GM18861 (cell line): ENCODE data around the gene THOC6.

Experiments used
- ATAC-seq: cut with Tn5 transposase; IDR thresholded peaks from one replicate; pipeline ENCODE4 v1.9.1; 2021; ENCODE audit not compliant: unreplicated experiment

THOC6 gene

DNA sequence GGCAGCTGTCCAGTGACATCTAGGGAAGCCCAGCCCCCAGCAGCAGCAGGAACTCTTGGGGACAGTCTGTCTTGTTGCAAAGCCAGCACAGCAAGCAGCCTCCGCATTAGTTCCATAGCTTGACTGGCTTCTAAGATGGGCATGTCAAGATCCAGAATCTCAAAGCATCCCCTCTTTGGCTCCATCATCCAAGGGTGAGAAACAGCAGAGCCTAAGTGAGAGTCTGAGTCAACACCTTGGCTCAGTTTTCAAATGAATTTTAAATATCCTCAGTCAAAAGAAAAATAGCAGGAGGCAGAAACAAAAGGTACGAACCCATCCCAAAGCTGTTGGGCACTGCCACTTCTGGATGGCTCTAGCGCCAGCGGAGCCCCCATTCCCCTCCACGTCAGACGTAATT lies 8.9 kb upstream of the THOC6 start:
- no peak for ATAC-seq

DNA sequence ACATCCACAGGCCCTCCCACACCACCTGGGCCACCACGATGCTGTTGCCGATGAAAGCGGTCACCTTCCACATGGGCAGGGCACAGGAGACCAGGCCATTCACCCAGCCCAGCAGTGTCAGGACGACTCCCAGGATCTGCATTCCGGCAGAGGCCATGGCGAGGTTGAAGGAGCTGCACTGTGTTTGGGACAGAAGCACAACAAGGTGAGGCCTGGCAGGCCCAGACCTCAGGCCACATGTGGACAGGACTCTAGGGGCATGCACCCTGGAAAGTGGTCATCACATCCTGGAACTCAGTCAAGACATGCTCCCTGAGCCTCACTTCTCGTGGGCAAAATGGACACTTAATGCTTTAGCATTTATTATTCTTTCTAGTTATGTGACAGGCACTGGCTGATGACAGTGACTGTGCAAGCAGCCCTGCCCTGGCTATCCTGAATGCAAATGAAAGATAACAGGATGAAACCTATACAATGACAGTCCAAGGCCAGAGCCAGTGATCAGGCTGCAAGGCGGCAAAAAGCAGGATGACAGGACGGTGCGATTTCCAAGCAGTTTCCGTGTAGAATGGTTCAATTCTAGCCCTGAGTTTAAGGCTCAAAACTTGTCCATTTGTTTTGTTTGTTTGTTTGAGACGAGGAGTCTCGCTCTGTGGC lies 7.8 kb upstream of the THOC6 start:
- ATAC-seq, result no peak

DNA sequence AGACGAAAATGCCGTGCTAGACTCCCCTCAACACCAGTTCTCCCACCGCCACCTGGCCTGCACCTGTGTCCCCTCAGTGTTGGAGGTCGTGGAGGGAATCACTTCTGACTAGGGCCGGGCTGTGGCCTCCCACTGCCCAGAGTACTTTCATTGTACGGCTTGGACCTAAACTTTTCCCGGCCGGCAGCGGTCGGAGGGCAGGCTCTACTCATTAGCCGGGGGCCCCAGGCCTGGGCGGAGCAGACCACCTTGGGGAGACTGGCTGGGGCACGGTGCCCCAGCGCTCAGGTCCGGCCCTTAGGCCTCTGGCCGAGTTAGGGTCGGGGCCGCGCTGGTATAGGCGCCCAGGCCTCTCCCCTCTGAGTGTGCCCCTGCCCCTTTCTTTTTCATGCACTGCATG lies 6.5 kb upstream of the THOC6 start:
- ATAC-seq, result no peak

DNA sequence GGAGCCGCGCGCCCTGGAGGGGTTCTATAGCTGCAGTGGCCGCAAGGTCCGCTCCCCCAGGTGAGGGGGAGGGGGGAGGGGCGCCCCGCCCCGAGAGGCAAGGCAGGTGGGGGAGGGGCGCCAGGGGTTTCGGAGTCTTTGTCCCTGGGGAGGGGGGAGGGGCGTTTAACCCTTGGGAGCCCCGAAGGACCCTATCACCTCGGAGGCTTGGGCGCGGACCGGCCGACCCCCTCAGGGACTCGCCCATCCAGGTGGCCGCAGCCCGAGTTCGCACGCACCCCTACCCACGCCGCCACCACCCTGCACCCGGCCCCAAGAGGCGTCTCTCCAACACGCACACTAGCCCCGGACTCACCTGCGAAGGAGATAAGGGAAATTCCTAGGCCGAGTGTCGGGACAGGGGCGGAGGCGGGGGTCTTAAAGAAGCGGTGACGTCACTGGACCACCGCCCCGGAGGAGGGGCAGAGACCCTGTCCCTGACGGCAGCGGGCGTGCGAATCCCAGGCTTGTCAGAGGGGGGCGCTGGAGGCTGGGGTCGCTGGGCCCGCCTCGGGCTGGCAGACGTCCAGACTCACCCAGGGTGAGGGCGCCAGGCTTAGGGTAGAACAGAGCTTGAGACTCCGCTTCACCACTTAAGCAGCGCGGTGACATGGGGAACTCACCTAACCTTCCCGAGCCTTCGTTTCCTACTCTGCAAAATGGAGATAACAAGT lies 5.9 kb upstream of the THOC6 start, which contains the start of gene CLDN6:
Gene CLDN6 (minus strand): TSS at position 390 of the 713 bp plus-strand sequence. CDS start 2,162 bp downstream, outside the sequence.
- no peak for ATAC-seq

DNA sequence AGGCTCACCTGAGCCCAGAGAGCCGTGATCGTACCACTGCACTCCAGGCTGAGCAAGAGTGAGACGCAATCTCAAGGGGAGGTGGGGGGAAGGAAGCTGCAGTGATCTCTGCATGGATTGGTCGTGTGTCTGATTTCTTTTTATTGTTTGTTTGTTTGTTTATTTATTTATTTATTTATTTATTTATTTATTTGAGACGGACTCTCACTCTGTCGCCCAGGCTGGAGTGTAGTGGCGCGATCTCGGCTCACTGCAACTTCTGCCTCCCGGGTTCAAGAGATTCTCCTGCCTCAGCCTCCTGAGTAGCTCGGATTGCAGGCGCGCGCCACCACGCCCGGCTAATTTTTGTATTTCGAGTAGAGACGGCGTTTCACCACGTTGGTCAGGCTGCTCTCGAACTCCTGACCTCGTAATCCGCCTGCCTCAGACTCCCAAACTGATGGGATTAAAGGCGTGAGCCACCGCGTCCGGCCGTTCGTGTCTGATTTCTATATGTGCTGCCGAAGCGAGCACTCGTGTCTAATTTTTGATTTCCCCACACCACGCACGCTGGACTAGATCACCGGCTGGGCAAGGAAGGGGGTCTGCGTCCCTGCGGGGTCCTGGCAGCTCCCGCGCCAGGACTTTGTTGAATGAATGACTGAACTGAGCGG lies 4.1 kb upstream of the THOC6 start:
- ATAC-seq, result no peak

DNA sequence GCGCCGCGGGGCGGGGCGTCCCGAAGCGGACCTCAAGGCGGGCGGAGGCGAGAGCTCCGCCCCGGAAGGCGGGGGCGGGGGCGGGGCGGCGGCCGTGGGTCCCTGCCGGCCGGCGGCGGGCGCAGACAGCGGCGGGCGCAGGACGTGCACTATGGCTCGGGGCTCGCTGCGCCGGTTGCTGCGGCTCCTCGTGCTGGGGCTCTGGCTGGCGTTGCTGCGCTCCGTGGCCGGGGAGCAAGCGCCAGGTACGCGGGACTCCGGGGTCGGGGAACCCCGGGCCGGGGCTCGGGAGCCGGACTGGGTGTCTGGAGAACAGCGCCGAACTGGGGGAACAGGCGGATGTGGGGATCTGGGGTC lies 3.6 kb upstream of the THOC6 start, which contains the start of gene TNFRSF12A:
Gene TNFRSF12A (plus strand): TSS at position 122 of the 357 bp plus-strand sequence. CDS start 30 bp downstream, at position 152.
- no peak for ATAC-seq

DNA sequence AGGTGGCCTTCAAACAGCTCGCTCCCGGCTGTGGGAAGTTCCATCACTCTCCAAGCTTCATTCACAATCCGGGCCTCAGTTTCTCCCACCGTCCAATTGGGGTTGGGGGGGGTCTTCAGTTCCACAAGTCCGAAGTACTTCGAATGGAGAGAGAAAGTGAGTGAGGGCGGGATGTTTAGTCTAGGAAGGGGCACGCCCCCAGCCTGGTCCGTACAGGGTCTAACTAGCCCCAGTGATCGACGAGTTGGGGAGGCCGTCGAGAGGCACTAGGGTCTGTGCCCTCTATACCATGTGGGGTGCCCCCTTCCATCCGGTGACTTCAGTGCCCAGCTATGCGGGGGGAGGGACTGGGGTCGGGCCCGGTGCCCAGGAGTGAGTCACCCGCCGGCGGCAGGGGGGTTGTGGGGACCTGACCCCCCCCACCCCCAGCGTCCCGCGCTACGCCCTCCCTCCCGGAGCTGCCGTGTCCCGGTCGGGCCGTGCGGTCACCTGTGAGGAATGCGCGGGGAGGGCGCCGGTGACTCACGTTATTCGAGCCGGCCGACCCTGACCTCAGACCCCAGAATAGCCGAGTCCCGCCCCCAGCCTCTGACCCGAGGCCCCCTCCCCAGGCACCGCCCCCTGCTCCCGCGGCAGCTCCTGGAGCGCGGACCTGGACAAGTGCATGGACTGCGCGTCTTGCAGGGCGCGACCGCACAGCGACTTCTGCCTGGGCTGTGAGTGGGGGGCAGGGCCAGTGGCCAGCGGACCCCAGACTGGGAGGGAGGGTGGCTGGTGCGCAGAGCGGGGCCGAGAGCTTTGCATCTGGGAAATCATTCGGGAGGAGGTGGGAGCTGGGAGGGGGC lies 3.0 kb upstream of the THOC6 start:
- no peak for ATAC-seq

DNA sequence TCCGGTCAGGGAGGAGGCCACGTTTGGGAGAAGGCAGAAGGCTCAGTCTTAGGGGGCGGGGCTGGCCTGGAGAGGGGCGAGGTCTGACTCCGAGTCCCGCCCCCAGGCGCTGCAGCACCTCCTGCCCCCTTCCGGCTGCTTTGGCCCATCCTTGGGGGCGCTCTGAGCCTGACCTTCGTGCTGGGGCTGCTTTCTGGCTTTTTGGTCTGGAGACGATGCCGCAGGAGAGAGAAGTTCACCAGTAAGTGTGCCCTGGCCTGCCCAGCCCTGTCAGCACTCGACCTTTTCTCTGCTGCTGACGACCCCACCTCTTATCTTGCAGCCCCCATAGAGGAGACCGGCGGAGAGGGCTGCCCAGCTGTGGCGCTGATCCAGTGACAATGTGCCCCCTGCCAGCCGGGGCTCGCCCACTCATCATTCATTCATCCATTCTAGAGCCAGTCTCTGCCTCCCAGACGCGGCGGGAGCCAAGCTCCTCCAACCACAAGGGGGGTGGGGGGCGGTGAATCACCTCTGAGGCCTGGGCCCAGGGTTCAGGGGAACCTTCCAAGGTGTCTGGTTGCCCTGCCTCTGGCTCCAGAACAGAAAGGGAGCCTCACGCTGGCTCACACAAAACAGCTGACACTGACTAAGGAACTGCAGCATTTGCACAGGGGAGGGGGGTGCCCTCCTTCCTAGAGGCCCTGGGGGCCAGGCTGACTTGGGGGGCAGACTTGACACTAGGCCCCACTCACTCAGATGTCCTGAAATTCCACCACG lies 2.2 kb upstream of the THOC6 start:
- no peak for ATAC-seq

DNA sequence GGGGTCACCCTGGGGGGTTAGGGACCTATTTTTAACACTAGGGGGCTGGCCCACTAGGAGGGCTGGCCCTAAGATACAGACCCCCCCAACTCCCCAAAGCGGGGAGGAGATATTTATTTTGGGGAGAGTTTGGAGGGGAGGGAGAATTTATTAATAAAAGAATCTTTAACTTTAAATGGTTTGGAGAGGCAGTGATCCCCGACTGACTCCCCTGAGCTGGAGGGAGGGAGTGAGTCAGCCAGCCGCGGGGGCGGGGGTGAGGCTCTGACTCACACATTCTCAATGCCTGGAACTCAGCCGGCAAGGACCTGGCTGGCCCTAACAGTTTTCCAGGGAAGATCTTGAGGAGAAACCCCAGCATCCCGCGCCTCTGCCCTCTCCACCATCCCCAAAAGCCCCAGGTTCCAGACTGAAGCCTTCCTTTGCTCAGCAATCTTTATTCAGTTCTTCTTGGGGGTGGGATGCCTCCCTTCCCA lies 1.6 kb upstream of the THOC6 start:
- no peak for ATAC-seq

DNA sequence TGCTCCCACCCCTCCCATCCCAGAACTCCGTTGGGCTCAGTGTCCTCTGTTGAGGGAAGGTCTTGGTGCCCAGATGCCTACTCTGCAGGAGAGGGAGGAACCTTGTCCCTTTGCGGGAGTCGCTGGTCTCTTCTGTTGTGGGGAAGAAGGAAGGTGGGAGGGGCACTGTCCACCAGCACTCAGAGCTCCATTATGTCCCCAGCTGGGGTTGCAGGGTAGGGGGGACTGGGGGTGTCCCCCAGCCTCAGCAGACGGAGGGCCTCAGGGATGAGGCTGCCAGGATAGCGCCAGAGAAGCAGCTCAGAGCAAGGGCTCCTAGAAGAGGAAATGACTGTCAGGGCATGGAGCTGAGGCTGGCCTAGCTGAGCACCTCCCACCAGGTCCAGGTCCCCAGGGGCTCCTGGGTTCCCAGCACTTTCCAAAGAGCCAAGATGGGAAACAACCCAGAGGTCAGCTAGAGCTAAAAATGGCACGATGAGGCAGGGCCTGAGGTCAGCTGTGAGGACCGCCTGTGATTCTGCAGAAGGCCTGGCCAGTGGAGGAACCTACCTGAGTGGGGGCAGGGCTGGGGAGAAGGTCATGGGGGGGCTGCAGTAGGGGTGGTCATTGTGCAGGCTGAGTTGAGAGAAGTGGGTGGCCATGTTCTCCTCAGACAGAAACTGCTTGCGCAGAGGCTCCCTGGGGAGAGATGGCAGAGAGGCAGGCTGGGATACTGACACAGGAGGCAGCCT lies 986 bp upstream of the THOC6 start:
- ATAC-seq, result no peak

DNA sequence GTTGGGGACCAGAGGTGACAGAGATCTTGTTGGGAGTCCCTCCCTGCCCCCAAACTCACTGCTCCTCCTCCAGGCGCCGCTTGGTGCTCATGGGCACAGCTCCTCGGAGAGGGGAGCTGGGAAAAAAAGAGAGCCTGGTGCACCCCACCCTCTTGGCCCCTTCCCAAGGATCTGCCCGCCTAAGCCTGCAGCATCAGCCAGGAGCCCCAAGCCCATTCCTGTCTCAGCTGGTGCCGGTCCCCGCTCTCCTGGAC lies 493 bp upstream of the THOC6 start:
- ATAC-seq, result no peak

DNA sequence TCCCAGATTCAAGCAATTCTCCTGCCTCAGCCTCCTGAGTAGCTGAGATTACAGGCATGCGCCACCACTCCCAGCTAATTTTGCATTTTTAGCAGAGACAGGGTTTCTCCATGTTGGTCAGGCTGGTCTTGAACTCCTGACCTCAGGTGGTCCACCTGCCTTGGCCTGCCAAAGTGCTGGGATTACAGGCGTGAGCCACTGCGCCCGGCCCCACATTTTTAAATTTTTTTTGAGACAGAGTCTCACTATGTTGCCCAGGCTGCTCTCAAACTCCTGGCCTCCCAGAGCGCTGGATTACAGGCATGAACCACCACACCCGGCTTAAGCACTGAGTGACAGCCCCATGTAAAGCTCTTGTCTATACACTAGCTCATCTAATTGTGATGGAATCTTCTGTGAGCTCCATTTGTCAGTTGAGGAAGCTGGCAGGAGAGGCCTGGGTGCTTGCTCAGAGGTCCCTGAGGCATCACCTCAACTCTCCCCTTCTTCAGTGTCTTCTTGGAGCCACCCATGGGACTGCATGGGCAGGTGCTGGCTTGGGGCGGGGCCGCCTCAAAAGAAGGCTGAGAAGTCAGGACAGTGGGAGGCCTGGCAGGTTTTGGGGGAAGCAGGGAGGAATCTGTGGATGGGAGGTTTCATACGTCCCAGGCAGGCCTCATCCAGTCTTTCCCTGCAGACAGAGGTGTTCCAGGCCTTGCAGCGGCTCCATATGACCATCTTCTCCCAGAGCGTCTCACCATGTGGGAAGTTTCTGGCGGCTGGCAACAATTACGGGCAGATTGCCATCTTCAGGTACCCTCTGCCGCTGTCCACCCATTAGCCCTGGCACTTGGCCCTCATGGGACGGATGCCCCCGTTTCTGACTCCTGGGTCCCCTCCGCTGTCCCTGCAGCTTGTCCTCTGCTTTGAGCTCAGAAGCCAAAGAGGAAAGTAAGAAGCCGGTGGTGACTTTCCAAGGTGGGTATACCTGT lies 1.5 kb downstream of the THOC6 start:
- ATAC-seq, result no peak

DNA sequence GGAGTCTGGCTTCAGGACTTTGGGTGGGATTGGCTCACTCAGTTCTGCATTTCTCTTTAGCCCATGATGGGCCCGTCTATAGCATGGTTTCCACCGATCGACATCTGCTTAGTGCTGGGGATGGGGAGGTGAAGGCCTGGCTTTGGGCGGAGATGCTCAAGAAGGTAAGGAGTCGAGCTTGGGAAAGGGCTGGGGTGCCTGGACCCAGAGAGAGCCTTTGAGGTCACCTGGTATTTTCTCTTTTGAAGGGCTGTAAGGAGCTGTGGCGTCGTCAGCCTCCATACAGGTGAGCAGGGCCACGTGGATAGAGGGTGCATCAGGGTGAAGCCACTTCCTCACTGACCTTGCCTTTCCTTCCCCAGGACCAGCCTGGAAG lies 2.2 kb downstream of the THOC6 start:
- ATAC-seq, result no peak

DNA sequence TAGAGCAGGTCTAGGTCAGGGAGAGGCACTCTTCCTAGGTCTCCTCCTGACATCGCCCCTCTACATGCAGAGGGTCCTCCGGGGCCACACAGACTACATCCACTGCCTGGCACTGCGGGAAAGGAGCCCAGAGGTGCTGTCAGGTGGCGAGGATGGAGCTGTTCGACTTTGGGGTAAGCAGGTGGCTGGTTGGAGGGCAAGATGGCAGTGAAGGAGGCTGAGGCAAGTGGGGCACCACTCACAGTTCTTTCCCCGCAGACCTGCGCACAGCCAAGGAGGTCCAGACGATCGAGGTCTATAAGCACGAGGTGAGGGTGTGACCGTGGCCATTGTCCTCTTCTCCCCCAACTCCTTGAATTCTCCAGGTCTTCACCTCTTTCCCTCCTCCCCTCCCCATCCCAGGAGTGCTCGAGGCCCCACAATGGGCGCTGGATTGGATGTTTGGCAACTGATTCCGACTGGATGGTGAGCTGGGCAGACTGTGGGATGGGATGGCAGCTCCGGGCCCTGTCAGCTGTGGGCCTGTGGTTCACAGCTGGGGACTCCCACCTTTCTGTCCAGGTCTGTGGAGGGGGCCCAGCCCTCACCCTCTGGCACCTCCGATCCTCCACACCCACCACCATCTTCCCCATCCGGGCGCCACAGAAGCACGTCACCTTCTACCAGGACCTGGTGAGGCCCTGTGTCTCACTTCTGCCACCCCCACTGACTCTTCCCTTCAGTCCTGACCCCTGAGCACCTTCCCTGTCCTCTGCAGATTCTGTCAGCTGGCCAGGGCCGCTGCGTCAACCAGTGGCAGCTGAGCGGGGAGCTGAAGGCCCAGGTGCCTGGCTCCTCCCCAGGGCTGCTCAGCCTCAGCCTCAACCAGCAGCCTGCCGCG lies 3.0 kb downstream of the THOC6 start:
- ATAC-seq, result no peak

DNA sequence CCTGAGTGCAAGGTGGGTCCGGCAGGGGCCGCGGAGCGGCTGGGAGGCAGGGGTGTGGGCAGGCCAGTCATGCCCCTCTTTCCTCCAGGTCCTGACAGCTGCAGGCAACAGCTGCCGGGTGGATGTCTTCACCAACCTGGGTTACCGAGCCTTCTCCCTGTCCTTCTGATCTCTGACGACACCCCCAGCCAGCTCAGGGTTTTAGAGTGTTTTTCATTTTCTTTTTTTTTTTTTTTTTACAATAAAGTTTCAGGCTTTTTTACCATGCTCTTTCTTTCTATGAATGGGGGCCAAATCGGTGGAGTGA lies 3.6 kb downstream of the THOC6 start:
- no peak for ATAC-seq

DNA sequence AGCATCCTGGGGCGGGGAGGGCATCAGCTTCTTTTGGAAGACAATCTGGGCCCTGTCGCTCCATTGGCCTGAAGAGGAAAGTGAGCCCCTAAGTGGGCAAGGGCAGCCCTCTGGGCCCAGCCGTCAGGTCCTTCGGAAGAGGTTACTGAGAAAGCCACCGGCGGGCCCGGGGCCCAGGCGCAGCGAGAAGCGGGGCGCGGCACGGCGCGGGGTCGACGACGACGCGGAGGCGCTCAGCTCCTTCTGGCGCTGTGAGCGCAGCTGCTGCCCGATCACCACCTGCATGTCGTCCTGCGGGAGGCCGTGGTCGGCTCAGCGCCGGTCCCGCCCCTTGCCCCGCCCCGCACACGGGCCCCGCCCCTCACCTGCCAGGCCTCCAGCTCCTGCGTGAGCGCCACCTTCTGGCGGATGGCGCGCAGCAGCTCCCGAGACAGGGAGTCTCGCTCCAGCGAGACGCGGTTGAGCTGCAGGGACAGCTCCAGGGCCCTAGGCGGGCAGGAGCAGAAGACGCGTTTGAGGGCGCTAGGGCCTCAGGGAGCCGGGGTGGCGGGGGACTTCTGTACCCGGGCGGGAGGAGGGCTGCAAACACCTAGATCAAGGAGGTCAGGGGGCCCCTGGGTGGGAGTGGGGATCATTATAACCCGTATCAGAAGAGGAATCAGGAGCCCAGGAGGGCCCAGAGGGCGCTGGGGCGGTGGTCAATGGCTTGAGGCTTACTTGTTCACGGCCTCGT lies 4.3 kb downstream of the THOC6 start:
- ATAC-seq, result no peak

DNA sequence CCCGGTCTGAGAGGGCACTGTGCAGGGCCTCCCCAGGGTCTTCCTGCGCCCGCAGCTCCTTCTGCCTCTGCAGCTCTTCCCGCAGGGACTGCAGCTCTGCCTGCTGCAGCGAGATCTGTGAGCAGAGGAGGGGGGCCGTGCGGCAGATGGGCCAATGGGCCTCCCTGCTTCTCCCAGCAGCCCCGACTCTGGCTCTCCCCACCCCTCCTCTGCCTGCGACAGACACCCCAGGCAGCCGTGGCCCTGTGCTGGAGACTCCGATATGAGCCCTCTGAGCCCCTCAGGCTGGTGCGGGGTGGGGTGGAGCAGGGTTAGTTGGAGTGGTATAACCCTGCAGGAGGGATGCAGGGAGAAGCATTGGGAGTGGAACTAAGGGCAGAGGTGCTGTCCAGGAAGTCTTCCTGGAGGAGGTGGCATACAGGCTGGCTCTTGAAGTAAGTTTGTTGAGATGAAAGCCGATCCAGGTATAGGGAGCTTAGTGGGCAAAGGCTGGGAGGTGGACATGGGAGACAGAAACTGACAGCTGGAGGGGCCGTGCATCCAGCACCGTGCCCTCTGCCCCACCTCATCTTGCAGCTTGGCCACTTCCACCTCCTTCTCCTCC lies 5.0 kb downstream of the THOC6 start:
- no peak for ATAC-seq
